Neutrophil (primary cell): ENCODE data around the gene ZBTB17.
A peak's percentile ranks its signal among the peaks of the same experiment; 100 is the strongest.
"Not testable (repeated sequence)": the region's sequence is repeated elsewhere in the genome, so short reads cannot be mapped to it uniquely, and the experiment has no call there.

Experiments
- H3K27ac ChIP-seq: fragments of 200-600 bp; sonication (generic); 2 replicates; pipeline ENCODE4 v1.5.1; 2016; ENCODE audit warnings: mild to moderate bottlenecking, moderate library complexity
- H3K27me3 ChIP-seq: fragments of 200-600 bp; sonication (generic); 2 replicates; pipeline ENCODE4 v1.6.0; 2016; ENCODE audit warnings: mild to moderate bottlenecking
- H3K36me3 ChIP-seq: fragments of 200-600 bp; sonication (generic); 2 replicates; pipeline ENCODE4 v1.5.1; 2017
- H3K4me1 ChIP-seq, 2 experiments: fragments of 200-600 bp in 1 of 2; sonication (generic) in 1 of 2; 1 replicate in 1 of 2; 2 replicates in 1 of 2; pipeline versions ENCODE4 v1.5.1 to v1.6.1; 2013 to 2016; ENCODE audit warnings: low read depth in 1 of 2, low read length in 1 of 2, mild to moderate bottlenecking in 1 of 2, moderate library complexity in 1 of 2; ENCODE audit not compliant: control insufficient read depth in 1 of 2, insufficient read depth in 1 of 2
- H3K4me3 ChIP-seq, 2 experiments: fragments of 200-600 bp in 1 of 2; sonication (generic) in 1 of 2; 1 replicate in 1 of 2; 2 replicates in 1 of 2; pipeline ENCODE4 v1.5.1; 2013 to 2016; ENCODE audit warnings: low read depth in 1 of 2, low read length in 1 of 2, mild to moderate bottlenecking in 1 of 2, moderate library complexity in 1 of 2
- H3K9me3 ChIP-seq: fragments of 200-600 bp; sonication (generic); 2 replicates; pipeline ENCODE4 v1.5.1; 2016
- TF ChIP-seq, protein P1 (sequence below): fragments of 200-600 bp; sonication (generic); IDR thresholded peaks from 2 replicates; pipeline ENCODE4 v1.5.1; 2016; ENCODE audit warnings: antibody characterized with exemption

The ZBTB17 gene

DNA sequence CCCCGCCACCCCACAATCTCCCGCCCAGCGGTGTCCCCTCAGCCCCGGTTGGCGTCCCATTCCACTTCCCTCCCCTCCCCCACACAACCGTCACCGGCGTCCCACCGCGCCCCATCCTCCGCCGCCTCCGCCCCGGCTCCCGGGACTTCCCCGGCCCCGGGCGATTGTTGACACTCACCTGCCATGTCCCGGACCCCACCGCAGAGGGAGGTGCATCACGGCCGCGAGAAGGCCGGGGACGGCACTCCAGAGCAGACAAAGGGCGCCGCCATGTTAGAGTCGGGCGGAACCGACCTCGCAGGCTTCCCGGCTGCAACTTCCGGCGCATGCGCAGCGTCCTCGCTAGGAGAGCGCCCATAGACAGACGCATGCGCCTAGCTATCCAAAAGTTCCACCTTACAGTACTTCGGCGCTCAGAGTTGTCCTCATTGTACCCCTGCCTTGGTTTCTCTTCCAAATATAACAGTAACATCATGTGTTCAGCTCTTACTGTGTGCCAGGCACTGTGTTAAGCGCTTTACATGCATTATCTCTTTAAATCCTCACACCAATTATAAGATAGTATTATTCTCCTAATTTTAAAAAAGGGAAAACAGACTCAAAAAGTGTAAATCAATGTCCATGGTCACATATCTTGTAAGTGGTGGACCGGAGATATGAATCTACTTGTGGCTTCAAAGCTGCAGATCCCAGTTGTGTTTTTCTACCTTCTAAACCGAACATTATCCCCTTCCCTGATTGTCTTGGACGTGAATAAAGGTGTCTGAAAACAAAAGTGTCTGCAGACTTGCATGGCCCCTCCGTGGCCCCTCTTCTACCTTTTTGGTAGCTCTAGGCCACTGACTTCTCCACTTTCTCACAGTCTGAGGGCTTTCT is at the start of gene ZBTB17:
ZBTB17 (minus strand) TSS at position 297 of the 876 bp plus-strand sequence. CDS start 27,606 bp downstream, outside the sequence.
- TF ChIP-seq, protein P1, sequence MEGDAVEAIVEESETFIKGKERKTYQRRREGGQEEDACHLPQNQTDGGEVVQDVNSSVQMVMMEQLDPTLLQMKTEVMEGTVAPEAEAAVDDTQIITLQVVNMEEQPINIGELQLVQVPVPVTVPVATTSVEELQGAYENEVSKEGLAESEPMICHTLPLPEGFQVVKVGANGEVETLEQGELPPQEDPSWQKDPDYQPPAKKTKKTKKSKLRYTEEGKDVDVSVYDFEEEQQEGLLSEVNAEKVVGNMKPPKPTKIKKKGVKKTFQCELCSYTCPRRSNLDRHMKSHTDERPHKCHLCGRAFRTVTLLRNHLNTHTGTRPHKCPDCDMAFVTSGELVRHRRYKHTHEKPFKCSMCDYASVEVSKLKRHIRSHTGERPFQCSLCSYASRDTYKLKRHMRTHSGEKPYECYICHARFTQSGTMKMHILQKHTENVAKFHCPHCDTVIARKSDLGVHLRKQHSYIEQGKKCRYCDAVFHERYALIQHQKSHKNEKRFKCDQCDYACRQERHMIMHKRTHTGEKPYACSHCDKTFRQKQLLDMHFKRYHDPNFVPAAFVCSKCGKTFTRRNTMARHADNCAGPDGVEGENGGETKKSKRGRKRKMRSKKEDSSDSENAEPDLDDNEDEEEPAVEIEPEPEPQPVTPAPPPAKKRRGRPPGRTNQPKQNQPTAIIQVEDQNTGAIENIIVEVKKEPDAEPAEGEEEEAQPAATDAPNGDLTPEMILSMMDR = no peak
- H3K4me1 ChIP-seq = peaks cover 7 to 12% of the 10 kb centered on the region in 2 experiments
- no peaks in the 10 kb centered on the region for H3K27me3 ChIP-seq
- H3K9me3 ChIP-seq = no peaks in the 10 kb centered on the region
- peak within 1 kb of the TSS; percentile 66 to 84 for H3K4me3 ChIP-seq
- peak within 1 kb of the TSS; percentile 64 for H3K27ac ChIP-seq
- peaks cover 21% of the 10 kb centered on the region for H3K36me3 ChIP-seq

DNA sequence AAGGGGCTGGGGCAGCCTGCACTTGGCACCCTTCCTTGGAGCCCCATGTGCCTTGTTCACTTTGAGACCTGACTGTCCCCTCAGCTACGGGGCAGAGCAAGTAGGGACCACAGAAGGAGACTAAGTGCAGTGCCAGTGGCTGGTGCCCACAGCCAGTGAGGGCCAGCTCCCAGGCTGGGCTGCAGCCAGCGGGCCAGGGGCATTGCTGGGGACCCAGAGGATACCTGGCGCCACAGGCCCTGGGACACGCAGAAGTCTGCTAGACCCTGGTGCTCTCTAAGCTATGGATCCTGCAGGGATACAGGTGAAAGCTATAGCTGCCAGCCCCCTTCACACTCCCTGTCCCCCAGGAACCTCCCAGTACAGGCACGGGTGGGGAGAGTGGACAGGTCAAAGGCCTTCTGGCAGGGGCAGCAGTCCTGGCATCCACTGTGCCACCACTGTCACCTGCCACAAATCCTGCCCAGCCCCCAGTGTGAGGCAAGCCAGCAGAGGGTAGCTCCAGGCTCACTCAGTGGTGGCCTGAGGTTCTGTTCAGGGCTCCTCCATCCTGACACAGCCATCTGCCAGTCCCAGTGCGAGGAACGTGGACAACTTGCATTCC is 47.3 kb upstream of the ZBTB17 start:
- H3K27me3 ChIP-seq = peaks cover 29% of the 10 kb centered on the region
- no peak overlapping the region for H3K4me3 ChIP-seq
- no peaks in the 10 kb centered on the region for H3K4me1 ChIP-seq
- no peak overlapping the region for H3K27ac ChIP-seq
- no peaks in the 10 kb centered on the region for H3K36me3 ChIP-seq
- no peaks in the 10 kb centered on the region for H3K9me3 ChIP-seq
- TF ChIP-seq, protein P1 = no peak

DNA sequence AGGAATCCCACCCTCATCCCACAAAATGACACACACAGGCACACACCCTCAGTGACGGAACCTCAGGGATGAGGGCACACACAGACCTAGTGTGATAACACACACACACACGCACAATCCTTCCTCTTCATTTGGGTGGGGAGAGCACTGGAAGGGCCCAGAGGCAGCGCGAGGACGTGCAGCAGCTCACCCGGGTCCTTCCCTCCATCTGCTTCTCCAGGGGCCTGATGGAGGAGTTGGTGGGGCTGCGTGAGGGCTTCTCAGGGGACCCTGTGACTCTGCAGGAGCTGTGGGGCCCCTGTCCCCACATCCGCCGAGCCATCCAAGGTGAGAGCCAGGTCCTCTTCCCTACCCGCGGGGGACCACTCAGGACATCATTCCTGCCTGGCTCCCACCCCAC is 46.5 kb upstream of the ZBTB17 start:
- H3K27ac ChIP-seq = no peak overlapping the region
- H3K4me3 ChIP-seq = no peak overlapping the region
- peaks cover 23% of the 10 kb centered on the region for H3K27me3 ChIP-seq
- no peaks in the 10 kb centered on the region for H3K9me3 ChIP-seq
- TF ChIP-seq, protein P1 = no peak
- no peaks in the 10 kb centered on the region for H3K36me3 ChIP-seq
- H3K4me1 ChIP-seq = no peaks in the 10 kb centered on the region

DNA sequence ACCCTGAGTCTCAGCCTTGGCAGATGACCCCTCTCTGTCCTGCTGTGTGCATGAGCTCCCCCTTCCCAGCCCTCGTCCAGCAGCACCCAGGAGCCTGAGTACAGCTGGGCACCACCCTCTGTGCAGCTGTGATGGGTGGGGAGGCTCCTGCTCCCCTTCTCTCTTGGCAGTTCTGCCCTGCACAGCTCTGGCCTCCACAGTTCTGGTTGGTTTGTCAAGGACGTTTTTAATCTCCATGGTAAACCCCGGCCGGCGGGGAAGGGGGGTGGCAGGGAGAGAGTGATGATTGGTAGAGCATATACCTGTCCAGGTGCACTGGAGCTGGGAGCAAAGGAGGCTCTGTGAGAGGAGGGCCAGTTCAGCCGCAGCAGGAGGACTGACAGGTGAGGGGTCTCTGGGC is 45.8 kb upstream of the ZBTB17 start, which contains the start of gene CLCNKA:
CLCNKA (plus strand) TSS at position 356 of the 400 bp plus-strand sequence. CDS start 584 bp downstream, outside the sequence.
- H3K4me3 ChIP-seq = no peak within 1 kb of the TSS
- TF ChIP-seq, protein P1 = no peak
- peaks cover 16% of the 10 kb centered on the region for H3K27me3 ChIP-seq
- no peaks in the 10 kb centered on the region for H3K9me3 ChIP-seq
- no peaks in the 10 kb centered on the region for H3K4me1 ChIP-seq
- H3K36me3 ChIP-seq = no peaks in the 10 kb centered on the region
- H3K27ac ChIP-seq = no peak within 1 kb of the TSS

DNA sequence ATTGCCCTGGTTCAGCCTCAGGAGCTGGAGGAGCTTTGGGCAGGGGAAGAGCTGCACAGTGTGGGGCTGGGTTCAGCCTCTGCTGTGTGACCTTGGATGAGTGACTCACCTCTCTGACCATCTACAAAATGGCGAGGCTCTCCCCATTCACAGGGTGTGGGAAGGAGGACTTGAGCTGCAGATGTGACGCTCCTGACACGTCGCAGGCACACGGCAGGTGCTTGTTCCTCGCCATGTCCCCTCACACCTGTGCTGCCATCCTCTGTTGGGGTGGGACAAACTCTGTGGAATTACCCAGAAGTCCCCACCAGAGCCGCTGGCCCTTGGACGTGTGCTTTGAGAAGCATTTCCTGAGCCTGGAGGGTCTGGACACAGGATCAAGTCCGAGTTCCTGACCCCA is 45.0 kb upstream of the ZBTB17 start:
- H3K9me3 ChIP-seq, H3K27ac ChIP-seq, H3K4me3 ChIP-seq, H3K4me1 ChIP-seq, H3K27me3 ChIP-seq, H3K36me3 ChIP-seq: not testable (repeated sequence)

DNA sequence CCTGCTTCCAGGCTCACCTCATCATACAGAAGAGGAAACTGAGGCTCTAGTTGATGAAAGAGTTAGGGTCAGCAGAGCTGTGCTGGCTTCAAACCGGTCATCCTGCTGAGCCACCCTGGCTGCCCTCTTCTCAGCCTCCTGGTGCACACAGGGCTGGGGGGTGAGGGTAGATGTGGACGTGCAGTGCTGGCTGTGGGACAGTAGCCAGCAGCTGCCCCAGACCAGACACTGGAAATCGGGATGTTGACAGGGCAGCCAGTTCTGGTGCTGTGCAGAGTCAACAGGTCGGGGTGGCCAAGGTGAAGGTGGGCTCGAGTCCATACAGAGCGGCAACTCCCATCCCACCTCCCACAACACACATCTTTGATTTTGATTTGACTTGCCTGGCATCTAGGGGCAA is 44.4 kb upstream of the ZBTB17 start:
- Histone ChIP-seq H3K27me3 (peaks cover 6% of the 10 kb centered on the region), H3K27ac (no peak overlapping the region), H3K9me3 (no peaks in the 10 kb centered on the region), H3K4me3 (no peak overlapping the region), H3K4me1 (no peaks in the 10 kb centered on the region), H3K36me3 (no peaks in the 10 kb centered on the region)
- TF ChIP-seq, protein P1 = no peak
